Measurements from ENCODE around the gene FLRT1.

Gene FLRT1

DNA sequence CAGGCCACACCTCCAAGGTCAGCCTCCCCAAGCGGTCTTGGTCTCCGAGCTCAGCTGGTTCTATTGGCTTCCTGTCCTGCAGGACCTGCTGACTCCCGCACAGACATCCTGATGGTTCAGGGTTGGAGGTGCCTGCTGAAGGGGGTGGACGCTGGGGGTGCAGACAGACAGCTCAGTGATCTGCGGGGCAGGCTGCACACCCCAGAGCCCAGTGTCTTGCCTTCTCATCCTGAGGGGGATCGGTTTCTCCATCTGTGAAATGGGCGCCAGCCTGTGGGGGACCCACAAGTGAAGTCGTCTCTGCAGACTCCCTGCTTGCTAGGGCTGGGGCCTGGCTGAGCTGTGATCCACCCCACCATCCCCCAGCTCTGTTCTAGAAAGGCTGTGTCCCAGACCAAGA lies 13.8 kb downstream of the FLRT1 start:
- no peak for DNase-seq

DNA sequence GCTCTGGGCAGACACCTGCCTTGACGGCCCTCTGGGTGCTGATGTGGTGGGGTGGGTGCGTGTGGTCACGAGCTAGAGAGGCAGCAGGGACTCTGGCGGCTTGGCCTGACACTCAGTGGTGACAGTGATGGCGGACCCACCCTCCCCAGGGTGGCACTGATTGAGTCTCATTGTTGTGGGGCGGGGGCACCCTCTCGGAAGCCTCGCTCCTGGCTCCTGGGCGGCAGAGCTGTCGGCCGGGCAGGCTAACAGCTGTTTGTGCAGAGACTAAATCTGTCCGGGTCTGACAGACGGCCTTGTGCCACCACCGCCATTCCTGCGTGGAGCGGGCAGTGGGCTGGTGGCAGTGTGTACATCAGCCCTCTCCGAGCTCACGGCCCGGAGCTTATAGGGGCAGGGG lies 15.6 kb downstream of the FLRT1 start:
- DNase-seq, result no peak

DNA sequence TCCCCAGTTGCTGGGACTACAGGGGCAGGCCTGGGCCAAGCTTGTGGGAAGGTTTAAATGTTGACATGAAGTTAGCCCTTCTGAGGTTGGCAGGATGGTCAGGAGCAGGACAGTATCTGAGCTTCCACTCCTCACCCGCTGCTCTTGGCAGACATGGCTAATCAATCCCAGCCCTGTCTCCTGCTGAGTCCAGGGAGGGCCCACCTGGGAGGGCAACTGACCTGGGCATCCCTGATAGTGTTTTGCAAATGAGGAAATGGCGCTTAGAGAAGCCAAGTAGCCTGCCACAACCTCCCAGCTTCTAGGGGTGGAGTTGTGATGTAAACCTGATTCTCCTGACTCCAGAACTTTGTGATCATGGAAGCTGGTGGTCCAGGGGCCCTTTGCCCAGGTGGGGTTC lies 16.7 kb downstream of the FLRT1 start:
- DNase-seq, result no peak

DNA sequence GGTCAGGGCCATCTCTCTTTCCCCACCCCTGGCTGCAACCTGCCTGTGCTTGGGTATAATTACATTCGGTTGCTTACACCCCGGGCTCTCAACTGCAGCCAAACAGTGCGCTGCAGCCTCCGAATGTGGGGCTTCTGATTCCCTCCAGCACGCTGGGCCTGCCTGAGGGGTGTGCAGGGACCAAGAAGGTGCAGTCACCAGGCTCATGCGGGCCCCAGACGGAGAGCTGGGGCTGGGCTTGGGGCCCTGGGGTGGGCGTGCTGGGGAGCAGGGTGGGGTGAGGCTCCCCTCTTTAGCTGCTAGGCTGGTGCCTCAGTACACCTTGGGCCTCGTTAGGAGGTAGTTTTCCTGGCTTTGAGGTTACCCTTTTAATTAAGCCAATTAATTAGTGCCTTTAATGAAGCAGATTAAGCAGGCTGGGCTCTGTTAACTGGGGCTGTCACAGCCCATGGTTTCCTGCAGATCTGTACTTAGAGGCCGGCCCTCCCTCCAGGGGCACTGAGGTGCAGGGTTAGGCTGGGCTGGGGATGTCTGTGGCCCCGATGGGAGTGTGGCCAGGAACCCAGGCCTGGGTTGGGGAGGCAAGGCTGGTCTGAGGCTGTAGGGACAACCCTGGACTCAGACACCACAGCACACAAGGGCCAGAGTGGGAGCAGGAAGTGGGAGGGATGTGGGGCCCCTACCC lies 17.3 kb downstream of the FLRT1 start:
- no peak for DNase-seq

DNA sequence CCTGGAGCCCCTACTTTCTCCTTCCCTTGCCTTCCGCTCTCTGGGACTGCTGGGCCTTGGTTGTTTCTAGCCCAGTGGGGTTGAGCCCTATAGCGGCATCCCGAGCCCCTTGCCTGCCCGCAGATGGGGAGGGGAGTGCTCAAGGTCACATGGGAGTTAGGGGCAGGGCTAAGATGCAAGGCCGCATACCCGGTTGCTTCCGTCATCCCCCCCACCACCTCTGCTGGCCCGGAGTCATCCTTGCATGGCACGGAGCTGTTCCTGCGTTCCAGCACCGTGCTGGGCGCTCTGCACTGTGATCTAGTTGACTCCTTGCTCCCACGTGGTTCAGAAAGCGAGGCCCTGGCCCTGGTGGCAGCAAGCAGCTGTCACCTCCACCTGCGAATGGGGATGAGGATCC lies 18.0 kb downstream of the FLRT1 start:
- no peak for DNase-seq

DNA sequence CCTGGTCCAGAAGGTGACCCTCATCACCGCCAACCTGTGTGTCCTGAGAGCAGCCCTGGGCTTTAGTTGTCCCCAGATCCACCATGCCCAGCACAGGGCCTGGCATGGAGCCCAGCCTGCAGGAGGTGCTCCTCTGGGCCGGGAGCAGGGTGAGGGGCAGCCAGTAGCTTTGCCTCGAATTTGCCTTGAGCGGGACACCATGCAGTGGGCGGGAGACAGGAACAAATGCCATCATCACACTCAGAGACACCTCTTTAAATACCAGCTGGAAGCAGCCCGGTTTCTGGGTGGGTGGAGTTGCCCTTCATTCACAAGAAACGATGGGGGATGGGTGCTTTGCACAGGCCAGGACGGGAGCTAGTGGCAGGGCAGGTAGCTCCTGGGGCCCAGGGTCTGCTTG lies 19.3 kb downstream of the FLRT1 start:
- DNase-seq, result no peak

DNA sequence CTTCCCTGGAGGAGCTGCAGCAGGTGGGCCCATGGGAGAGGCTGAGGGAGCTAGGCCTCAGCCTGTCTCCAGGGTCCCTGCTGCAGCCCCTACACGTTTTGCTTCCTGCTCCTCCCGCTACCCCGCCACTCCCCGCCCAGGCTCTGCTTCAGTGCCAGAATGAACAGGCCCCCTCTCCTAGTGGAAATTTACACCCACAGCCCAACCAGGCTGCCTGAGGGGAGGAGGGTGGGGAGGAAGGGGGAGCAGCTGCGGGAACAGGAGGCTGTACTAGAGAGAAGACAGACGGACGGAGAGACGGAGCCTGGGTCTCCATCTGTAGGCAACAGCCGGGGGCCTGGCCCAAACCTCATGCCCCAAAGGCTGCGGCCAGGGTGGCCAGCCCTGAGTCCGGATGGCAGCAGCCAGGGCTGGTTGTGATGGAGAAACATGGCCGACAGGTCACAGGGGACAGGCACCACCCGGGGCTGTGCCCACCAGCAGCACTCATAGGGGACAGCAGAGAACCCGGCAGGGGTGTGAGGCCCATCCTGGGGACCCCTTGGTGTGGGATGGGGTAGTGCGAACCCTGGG lies 20.6 kb downstream of the FLRT1 start:
- DNase-seq, result no peak

DNA sequence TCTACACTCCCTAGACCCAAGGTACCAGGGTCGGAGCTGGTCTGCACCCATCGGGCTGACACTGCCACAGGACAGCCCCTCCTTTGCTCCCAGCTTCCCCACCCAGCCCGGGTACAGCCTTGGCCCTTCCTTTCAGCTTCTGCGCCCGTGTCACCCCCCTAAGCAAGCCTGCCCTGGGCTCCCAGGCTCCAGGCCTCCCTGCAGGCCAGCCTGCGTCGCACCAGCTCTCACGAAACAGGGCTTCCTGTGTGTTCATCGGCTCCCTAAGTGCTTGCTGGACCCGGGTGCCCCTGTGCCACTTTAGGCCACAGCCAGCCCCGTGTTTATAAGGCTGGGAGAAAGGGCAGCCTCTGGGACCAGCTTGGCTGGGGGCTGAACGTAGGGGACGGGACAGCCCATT lies 21.1 kb downstream of the FLRT1 start:
- no peak for DNase-seq

DNA sequence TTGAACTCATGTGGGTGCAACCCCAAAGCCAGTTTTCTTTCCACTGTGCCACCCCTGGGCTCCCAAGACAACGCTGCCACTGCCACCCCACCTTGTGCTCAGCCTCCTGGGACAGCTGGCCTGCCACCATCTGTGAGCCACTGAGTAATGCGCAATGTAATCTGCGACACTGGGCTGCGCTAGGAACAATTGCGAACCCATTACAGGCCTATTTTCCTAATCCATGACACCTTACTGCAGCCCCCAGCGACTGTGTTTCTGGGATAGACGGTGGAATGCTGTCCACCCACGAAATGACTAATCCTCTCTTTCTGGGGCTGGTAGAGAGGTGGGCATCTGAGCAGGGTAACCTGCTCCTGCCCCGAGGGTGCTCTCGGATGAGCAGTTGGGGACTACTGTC lies 22.2 kb downstream of the FLRT1 start:
- no peak for DNase-seq

DNA sequence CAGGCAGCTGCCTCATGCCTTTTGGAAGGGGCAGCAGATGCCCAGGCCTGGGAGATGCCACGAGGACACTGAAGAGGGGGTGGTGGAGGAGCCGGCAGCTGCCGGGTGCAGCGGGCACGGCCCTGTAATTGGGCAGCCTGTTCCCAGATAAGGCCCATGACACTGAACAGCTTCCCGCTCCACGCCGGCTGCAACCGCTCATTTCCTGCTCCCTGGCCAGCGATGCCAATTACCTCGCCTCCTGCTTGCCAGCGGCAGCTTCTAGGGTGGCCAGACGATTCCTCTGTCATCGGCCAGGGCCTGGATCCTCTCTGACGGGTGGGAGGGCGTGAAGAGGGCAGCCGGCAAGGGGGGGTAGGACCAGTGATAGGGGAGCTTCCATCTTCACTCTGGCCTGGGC lies 22.8 kb downstream of the FLRT1 start:
- DNase-seq, result no peak

DNA sequence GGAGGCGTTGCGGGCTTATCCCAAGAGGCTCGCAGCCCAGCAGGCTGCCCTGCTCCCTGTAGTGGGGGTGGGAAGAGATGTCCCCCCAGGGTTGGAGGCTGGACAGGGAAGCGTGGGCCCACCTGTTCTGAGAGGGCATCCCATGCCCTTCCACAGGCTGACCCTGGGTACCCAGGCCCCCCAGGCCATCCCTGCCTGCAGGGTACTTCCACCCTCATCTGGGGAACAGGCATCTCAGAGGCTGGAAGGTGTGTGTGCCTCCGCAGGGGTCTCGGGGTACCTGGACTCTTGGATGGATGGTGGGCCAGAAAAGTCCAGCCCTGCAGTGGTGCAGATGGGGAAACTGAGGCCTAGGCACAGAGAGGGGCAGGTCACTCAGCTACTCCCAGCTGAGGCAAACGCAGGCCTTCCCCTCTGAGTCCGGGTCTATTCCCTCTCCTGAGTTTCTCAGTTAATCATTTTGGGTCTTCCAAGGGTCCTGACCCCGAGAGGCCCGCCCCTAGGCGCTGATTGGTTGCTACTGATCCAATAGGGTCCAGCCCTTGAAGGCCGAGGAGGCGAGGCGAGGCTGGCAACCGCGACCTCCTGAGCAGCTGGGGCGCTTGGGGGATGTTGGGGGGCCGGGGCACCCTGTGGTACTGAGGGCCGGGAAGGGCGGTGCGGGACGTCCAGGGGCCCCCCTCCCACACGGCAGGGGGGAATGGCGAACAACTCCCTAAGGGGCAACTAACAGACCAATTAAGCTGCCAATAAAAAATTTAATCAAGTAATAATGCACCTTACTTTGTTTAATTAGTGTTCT lies 23.8 kb downstream of the FLRT1 start:
- DNase-seq, result no peak

DNA sequence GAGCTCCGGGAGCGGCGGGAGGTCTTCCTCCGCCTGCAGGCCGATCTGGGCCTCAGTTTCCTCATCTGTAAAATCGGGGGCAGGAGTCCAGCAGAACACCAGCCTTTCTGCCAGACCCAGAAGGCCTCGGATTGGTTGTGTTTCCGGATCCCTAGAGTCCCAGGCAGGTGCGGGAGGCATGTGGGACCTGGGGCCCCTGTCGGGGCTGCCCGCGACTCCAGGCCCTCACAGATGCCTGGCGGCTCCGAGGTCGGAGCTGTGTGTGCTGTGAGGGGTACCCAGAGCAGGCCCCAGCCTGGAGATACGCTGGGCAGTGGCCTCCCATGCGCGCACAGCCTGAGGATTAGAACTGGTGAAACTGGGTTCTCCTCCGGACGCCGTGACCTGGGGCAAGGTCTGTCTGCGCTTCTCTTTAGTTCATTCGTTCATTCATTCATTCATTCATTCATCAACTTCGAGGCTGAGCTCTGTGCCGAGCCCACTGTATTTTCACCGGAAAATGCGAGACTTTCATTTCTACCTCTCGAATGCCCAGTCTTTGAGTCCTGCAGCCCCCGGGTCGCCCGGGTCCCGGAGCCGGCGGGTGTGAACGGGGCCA lies 24.6 kb downstream of the FLRT1 start:
- DNase-seq, result no peak

DNA sequence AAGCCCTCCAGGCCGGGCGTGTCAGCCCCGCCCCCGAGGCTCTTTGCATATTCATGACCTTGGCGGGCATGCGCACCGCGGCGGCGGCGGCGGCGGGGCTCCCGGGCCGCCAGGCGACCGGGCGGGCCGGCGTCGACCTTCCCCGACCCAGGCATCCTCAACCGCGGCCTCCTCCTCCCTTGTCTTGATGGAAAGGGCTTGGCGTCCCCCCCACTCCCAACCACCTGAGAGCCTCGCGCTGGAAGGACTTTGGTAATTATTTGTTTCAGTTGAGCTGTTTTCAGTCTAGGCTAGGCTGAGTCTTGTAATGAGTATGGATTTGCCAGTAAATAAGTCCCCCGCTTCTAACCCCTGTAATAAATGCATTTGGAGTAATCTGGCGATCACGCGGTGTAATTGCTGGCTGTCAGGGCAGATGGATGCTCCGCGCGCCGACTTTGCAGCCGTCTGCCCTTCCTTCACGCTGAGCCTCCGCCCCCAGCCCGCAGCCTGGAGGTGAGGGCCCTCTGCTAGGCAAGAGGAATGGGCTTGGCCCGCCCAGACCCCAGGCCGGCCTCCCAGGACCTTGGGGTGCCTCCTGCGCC lies 25.2 kb downstream of the FLRT1 start:
- DNase-seq, result peak; percentile 68

DNA sequence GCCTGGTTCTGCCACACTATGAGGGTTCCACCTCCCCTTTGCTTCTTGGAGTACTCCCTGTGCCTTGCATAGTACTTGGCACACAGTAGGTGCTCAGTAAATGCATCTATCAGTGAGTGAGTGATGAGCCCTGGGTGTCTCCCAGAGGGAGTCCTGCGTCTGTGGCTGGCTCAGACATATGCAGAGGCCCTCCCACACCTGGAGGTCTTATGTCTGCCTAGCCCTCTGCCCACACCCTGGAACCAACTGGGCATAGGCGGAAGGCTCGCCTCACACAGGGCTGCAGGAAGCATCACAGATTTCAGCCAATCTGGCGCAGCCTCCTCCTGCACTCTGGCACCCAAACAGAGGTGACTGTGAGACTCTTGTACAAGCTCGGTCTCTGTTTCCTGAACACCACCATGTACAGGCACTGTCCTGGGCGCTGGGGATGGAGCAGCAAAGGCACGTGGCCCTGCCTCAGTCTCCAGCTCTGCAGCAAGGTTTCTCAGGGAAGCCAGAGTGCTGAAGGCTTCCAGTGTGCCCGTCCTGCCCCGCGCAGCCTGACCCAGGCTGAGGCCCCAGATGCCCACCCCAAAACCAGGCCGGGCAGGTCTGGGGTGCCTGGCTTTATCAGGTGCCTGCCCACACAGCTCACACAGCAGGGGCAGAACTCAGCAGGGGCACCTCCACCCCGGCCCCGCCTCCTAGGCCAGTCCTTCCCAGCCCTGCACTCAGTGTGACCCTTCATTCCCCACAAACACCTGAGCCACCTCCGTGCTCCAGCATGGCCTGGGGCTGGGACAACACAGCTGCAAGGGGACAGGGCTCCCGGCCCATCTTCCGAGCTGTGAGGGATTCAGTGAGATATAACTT lies 26.7 kb downstream of the FLRT1 start:
- DNase-seq, result no peak

DNA sequence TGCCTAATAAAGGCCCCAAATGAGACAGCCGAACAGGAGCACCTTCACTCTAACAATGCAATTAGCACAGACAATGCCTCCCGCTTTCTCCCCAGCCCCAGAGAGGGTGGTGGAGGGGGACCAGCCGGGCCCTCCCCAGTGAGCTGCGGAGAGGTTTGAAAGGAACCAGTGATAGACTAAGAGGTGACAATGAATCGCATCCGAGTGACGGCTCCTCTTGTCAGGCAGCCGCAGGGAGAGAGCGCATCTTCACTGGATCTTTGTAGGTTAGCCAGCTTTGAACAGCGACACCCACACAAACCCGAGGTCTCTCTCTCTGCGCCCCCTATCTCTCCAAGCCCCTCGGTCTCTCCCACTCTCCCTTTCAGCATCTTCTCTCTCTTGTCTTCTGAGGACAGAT lies 28.0 kb downstream of the FLRT1 start:
- DNase-seq, result no peak

DNA sequence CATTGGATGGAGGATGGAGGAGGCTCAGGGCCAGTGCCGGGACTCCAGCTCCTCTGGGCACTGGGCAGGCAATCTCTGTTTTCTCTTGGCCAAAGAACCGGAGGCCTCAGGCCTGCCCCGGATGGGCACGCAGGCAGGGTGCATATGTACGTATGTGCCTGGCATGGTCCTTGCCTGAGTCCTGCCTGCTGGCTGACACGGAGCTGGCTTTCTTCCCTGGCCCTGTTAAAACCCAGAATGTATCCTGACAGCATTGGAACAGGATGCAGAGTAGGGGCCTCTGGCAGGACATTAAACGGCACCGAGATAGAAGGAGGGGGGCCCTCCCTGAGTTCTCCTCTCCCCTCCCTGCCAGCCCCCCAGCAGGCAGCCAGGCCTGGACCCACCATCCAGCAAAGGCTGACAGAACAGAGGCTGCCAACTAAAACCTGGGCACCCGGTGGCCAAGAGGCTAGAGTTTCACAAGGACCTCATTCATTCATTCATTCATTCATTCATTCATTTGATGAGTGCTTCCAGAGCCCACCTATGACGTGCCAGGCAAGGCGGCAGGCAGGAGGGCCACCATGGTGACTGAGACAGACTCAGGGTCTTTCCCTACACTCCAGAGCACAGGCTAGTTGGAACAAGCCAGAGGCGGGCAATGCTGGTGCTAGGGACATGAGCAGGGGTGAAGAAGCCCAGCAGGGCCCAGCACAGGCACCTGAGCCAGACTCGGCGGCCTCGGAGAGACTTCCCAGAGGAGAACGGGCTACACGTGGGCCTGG lies 28.8 kb downstream of the FLRT1 start:
- no peak for DNase-seq

DNA sequence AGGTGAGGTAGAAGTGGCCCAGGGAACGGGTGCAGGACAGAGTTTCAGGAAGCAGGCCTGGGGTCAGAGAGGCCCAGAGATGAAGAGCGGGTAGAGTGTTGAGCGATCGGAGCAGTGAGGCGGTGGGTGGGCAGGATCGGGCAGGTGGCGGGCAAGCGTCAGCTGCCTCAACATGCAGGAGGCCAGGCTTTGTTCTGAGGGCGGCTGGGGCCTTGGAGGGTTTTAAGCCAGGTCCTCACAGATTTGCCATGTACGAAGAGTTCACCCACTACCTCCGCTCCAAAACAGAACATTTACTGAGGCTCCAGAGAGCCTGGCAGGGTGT lies 29.4 kb downstream of the FLRT1 start:
- no peak for DNase-seq

DNA sequence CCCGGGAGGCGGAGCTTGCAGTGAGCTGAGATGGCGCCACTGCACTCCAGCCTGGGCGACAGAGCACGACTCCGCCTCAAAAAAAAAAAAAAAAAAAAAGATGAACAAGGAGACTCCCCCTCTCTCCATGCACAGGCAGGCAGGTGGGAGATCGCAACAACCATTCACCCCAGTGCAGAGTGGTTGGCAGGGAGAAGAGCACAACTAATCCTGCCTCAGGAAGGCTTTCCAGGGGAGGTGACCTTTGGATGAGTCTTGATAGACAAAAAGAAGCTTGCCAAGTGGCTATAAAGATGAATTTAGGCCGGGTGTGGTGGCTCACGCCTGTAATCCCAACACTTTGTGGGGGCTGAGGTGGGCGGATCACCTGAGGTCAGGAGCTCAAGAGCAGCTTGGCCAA lies 30.0 kb downstream of the FLRT1 start:
- no peak for DNase-seq

DNA sequence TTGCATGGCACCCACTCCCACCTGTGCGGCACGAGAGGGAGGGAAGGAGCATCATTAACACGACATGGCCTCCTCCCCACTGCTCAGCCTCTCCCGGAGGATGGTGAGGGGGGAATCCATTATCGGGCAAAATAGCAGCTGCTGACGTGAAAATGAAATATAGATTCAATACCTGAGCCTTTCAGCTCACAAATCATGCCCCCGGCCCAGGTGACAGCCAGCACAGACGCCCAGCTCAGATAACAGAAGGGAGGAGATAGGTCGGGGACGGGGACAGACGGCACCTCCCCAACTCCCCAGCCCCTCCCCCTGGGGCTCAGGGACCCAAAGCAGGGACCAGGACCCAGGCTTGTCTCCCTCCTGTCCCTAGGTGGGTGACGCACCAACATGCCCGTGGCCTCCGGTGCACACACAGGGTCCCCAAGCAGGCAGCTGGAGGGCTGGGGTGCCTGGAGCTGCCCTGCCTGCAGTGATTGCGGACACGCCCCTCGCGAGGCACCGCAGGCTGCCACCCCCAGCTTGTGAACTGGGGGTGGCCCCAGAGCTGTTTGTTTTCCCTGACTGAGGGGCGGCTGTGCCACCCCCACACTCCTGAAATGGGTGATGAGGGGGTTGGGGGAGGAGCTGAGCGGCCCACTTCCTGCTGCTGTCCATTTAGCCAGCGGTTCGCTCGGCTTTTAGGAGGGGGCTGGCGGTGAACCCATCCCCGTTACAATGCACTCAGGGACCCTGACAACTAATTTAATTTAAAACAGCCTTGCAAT lies 31.7 kb downstream of the FLRT1 start:
- no peak for DNase-seq

DNA sequence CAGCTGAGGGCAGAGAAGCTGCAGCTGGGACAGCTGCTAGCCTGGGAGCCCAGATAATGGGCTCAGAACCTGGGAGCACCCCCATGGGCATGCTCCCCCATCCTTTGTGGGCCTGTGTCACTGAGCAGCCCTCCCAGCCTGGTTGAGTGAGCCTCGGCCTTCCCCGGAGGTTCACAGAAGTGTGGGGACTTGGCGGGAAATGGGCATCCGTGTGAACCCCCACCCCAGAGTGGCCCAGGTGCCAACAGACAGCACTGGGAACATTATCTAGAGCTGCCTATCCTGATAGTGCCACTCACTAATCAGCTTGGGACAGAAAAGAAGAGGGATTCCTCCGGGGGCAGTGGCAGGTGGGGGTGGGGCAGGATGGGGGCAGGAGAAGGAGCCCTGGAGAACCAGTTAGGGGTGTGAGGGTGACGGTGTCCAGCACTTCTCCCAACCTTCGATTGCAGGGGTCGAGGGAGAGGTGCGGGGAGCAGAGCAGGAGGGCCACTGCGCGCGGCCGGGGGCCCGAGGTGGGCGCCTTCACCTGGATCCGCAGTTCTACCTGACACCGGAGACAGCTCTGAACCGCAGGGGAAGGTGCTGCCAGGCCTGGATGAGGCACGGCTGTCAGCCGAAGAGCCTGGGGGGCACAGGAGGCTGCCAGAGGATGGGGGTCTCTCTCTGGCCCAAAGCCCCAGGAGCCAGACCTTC lies 33.1 kb downstream of the FLRT1 start:
- DNase-seq, result no peak
